Measurements from ENCODE around the gene MST1. TPM values are rescaled to one million over a fixed set of nuclear protein-coding genes. Genes with fewer than 3 reads are reported as not detected.

Gene MST1
- total and polyA plus RNA-seq, 2 of the 8 experiments (the other 6 are each of a cell fraction or from before 2014, with no cell fraction given) = 6.2 to 9.5 TPM

GRCh38 chr3:49659756-49660155, 29.5 kb downstream of the MST1 start (continued):
- TF ChIP-seq, protein P1, sequence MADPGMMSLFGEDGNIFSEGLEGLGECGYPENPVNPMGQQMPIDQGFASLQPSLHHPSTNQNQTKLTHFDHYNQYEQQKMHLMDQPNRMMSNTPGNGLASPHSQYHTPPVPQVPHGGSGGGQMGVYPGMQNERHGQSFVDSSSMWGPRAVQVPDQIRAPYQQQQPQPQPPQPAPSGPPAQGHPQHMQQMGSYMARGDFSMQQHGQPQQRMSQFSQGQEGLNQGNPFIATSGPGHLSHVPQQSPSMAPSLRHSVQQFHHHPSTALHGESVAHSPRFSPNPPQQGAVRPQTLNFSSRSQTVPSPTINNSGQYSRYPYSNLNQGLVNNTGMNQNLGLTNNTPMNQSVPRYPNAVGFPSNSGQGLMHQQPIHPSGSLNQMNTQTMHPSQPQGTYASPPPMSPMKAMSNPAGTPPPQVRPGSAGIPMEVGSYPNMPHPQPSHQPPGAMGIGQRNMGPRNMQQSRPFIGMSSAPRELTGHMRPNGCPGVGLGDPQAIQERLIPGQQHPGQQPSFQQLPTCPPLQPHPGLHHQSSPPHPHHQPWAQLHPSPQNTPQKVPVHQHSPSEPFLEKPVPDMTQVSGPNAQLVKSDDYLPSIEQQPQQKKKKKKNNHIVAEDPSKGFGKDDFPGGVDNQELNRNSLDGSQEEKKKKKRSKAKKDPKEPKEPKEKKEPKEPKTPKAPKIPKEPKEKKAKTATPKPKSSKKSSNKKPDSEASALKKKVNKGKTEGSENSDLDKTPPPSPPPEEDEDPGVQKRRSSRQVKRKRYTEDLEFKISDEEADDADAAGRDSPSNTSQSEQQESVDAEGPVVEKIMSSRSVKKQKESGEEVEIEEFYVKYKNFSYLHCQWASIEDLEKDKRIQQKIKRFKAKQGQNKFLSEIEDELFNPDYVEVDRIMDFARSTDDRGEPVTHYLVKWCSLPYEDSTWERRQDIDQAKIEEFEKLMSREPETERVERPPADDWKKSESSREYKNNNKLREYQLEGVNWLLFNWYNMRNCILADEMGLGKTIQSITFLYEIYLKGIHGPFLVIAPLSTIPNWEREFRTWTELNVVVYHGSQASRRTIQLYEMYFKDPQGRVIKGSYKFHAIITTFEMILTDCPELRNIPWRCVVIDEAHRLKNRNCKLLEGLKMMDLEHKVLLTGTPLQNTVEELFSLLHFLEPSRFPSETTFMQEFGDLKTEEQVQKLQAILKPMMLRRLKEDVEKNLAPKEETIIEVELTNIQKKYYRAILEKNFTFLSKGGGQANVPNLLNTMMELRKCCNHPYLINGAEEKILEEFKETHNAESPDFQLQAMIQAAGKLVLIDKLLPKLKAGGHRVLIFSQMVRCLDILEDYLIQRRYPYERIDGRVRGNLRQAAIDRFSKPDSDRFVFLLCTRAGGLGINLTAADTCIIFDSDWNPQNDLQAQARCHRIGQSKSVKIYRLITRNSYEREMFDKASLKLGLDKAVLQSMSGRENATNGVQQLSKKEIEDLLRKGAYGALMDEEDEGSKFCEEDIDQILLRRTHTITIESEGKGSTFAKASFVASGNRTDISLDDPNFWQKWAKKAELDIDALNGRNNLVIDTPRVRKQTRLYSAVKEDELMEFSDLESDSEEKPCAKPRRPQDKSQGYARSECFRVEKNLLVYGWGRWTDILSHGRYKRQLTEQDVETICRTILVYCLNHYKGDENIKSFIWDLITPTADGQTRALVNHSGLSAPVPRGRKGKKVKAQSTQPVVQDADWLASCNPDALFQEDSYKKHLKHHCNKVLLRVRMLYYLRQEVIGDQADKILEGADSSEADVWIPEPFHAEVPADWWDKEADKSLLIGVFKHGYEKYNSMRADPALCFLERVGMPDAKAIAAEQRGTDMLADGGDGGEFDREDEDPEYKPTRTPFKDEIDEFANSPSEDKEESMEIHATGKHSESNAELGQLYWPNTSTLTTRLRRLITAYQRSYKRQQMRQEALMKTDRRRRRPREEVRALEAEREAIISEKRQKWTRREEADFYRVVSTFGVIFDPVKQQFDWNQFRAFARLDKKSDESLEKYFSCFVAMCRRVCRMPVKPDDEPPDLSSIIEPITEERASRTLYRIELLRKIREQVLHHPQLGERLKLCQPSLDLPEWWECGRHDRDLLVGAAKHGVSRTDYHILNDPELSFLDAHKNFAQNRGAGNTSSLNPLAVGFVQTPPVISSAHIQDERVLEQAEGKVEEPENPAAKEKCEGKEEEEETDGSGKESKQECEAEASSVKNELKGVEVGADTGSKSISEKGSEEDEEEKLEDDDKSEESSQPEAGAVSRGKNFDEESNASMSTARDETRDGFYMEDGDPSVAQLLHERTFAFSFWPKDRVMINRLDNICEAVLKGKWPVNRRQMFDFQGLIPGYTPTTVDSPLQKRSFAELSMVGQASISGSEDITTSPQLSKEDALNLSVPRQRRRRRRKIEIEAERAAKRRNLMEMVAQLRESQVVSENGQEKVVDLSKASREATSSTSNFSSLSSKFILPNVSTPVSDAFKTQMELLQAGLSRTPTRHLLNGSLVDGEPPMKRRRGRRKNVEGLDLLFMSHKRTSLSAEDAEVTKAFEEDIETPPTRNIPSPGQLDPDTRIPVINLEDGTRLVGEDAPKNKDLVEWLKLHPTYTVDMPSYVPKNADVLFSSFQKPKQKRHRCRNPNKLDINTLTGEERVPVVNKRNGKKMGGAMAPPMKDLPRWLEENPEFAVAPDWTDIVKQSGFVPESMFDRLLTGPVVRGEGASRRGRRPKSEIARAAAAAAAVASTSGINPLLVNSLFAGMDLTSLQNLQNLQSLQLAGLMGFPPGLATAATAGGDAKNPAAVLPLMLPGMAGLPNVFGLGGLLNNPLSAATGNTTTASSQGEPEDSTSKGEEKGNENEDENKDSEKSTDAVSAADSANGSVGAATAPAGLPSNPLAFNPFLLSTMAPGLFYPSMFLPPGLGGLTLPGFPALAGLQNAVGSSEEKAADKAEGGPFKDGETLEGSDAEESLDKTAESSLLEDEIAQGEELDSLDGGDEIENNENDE (IDR thresholded peaks at IDR 0.05; ENCODE audit: insufficient replicate concordance, low read length) = no peak
- TF ChIP-seq, protein P2, sequence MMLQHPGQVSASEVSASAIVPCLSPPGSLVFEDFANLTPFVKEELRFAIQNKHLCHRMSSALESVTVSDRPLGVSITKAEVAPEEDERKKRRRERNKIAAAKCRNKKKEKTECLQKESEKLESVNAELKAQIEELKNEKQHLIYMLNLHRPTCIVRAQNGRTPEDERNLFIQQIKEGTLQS (IDR thresholded peaks at IDR 0.05; ENCODE audit: insufficient read depth, low read depth, low read length) = no peak
- TF ChIP-seq SP1 (IDR thresholded peaks at IDR 0.05; ENCODE audit: low read depth, low read length) = no peak
- TF ChIP-seq CTBP2 (IDR thresholded peaks at IDR 0.05; ENCODE audit: borderline replicate concordance, insufficient read depth, insufficient read length, low read length) = no peak
- TF ChIP-seq, protein P3, sequence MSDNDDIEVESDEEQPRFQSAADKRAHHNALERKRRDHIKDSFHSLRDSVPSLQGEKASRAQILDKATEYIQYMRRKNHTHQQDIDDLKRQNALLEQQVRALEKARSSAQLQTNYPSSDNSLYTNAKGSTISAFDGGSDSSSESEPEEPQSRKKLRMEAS (IDR thresholded peaks at IDR 0.05) = no peak
- no peak for TF ChIP-seq POLR2AphosphoS5 (IDR thresholded peaks at IDR 0.05; ENCODE audit: low read depth, low read length)
- TF ChIP-seq SIN3A (conservative IDR thresholded peaks at IDR 0.05 in 1 of 2, IDR thresholded peaks at IDR 0.05 in 1 of 2; ENCODE audit: low read depth in 1 of 2, low read length in 2 of 2) = no peak
